ENCODE data around the gene TIMP2. TPM values are rescaled to one million over a fixed set of nuclear protein-coding genes. Genes with fewer than 3 reads are reported as not detected.

TIMP2 gene
- total RNA-seq, 4 donors from 2014 or later, result 187 to 456 (median 339) TPM

- DNase-seq (ENCODE audit: low spot score in 2 of 2), result no peak
- TF ChIP-seq POLR2A (IDR thresholded peaks at IDR 0.05) (no peak), EP300 (IDR thresholded peaks at IDR 0.05) (no peak), CTCF (IDR thresholded peaks at IDR 0.05) (no peak)
- 93 to 97% methylated on average over 3 of the region's 3 CpGs for WGBS, 2 donors
Observed at GRCh38 chr17:78847052-78847451, 78.1 kb downstream of the TIMP2 start.

GRCh38 chr17:78844301-78845005, 80.7 kb downstream of the TIMP2 start:
- Histone ChIP-seq H3K4me1 (peaks cover 0 to 25% (median 2%) of the 10 kb centered on the region in 4 donors), H3K9me3 (no peaks in the 10 kb centered on the region), H3K27me3 (no peaks in the 10 kb centered on the region), H3K4me3 (no peak overlapping the region), H3K27ac (peak overlapping the region in 3 of 4 donors; percentile 50 to 99 (median 85)), H3K36me3 (no peaks in the 10 kb centered on the region)
- TF ChIP-seq CTCF (IDR thresholded peaks at IDR 0.05) (no peak), EP300 (IDR thresholded peaks at IDR 0.05) (peak in 1 of 2 donors; percentile 28)
- WGBS, 2 donors, result 46 to 52% methylated on average over 9 of the region's 9 CpGs
- DNase-seq (ENCODE audit: low spot score in 2 of 2), result no peak

More at GRCh38 chr17:78847052-78847451, 78.1 kb downstream of the TIMP2 start:
- H3K4me1 ChIP-seq, result peaks cover 0 to 15% (median 0%) of the 10 kb centered on the region in 4 donors
- H3K27ac ChIP-seq, result no peak overlapping the region
- H3K9me3 ChIP-seq, result no peaks in the 10 kb centered on the region
- no peak overlapping the region for H3K4me3 ChIP-seq
- H3K36me3 ChIP-seq, result no peaks in the 10 kb centered on the region
- no peaks in the 10 kb centered on the region for H3K27me3 ChIP-seq

- H3K27me3 ChIP-seq, result no peaks in the 10 kb centered on the region
- H3K9me3 ChIP-seq, result no peaks in the 10 kb centered on the region
- DNase-seq (ENCODE audit: low spot score in 2 of 2), result no peak
- H3K27ac ChIP-seq, result peak overlapping the region in 2 of 4 donors; percentile 29 to 99
- H3K4me1 ChIP-seq, result peaks cover 0 to 39% (median 13%) of the 10 kb centered on the region in 4 donors
- H3K4me3 ChIP-seq, result no peak overlapping the region
- TF ChIP-seq POLR2A (IDR thresholded peaks at IDR 0.05), result no peak
- TF ChIP-seq EP300 (IDR thresholded peaks at IDR 0.05), result no peak
- peak in 4 of 5 experiments; percentile 27 to 39 (median 36) for TF ChIP-seq CTCF (IDR thresholded peaks at IDR 0.05)
- H3K36me3 ChIP-seq, result peaks cover 0 to under 1% (median 0%) of the 10 kb centered on the region in 3 donors
- 58 to 72% methylated on average over 9 to 10 of the region's 10 CpGs for WGBS, 2 donors
Observed at GRCh38 chr17:78842881-78843565, 82.2 kb downstream of the TIMP2 start.

DNA sequence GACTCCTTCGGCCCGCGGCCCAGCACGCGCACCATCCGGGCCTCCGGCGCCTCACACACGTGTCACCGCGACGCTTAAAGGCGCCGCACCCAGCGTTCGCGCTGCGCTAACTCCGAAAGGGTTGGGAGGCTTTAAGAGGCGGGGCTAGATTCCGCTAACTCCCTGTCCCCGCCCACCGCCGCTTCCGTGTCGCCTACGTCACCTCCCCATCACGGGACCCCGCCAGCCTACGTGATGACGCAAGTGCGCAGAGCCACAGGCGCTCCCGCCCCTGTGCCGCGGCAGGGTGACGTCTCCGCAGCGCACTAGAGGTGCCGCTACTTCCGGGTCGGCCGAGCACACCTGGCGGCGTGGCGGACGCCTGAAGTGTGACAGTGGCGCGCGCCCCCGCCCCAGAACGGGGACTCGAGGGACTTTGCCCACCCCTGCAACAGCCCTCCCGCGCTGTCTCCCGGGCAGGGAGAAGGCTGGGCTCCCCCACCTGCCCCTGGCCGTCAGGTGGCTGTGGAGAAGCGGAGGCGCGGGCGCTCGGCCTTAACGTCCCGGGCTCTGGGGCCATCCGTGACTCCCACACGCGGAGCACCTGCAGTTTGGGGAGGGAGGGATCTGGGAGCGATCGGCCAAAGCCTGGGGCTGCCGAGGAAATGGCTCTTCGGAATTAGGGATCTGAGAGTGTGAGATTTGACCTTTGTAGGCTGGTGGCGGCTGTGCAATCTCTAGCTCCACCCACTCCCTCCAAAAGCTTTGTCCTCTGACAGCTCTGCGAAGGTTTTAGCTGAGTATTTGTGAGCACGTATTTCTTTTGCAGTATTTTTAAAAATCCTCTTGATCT, 84.2 kb downstream of the TIMP2 start, which contains the start of gene USP36:
TSS of gene USP36 (minus strand) at position 35 of the 832 bp plus-strand sequence. CDS start 4,451 bp downstream, outside the sequence.
- H3K27ac ChIP-seq, result peak within 1 kb of the TSS; percentile 99
- WGBS, 2 donors, result 0% methylated on average over 43 to 47 of the region's 74 CpGs

More for the DNA sequence above, 84.2 kb downstream of the TIMP2 start, which contains the start of gene USP36:
- peak; percentile 95 to 96 for TF ChIP-seq POLR2A (IDR thresholded peaks at IDR 0.05)
- TF ChIP-seq CTCF (IDR thresholded peaks at IDR 0.05), result peak in 3 of 5 experiments; percentile 2 to 72 (median 54)
- peak; percentile 100 for TF ChIP-seq EP300 (IDR thresholded peaks at IDR 0.05)
- DNase-seq (ENCODE audit: low spot score in 2 of 2), result peak; percentile 99 to 100
- Histone ChIP-seq H3K36me3 (peaks cover 0 to 21% (median 8%) of the 10 kb centered on the region in 3 donors), H3K4me1 (peaks cover 0 to 48% (median 13%) of the 10 kb centered on the region in 4 donors), H3K4me3 (peak within 1 kb of the TSS; percentile 71 to 100 (median 86)), H3K27me3 (no peaks in the 10 kb centered on the region), H3K9me3 (no peaks in the 10 kb centered on the region)

Data from tibial nerve (tissue), 4 donors.